Testis (tissue), 2 donors: ENCODE measurements around the gene MID1.

Experiments used
- CTCF ChIP-seq, 3 experiments: fragments of 450-650 bp in 2 of 3; fragments of 200-600 bp in 1 of 3; sonication (generic) in 1 of 3; IDR thresholded peaks; one replicate each; pipeline ENCODE4 v1.5.1; 2016 to 2019; ENCODE audit warnings: antibody characterized with exemption in 3 of 3, mild to moderate bottlenecking in 2 of 3, moderate library complexity in 1 of 3
- POLR2A ChIP-seq: fragments of 450-650 bp; IDR thresholded peaks from one replicate; pipeline ENCODE4 v1.6.1; 2017; ENCODE audit warnings: antibody characterized with exemption, mild to moderate bottlenecking, moderate library complexity

GRCh38 chrX:10427249-10427648 is 193.1 kb downstream of the MID1 start:
- no peak for TF ChIP-seq POLR2A
- no peak for TF ChIP-seq CTCF (IDR thresholded peaks at IDR 0.05)
